Central memory CD8-positive, alpha-beta T cell (primary cell): ENCODE data around the gene PDLIM4.

ENCODE experiments used
- ATAC-seq: fragments of 150-1000 bp; cut with Tn5 transposase; replicated peaks from 2 replicates; pipeline ENCODE4 v1.10.0; 2022; ENCODE audit warnings: mild to moderate bottlenecking, moderate FRiP score, moderate number of reproducible peaks; ENCODE audit not compliant: poor library complexity, severe bottlenecking; ENCODE audit errors: extremely low read depth
- DNase-seq, 2 donors: peaks; one replicate each; pipeline ENCODE4 v3.0.0; 2021; ENCODE audit warnings: low spot score in 2 of 2
- H3K27ac Mint-ChIP-seq: one replicate; pipeline ENCODE4 v1.8.0; 2022; ENCODE audit warnings: low read depth, mild to moderate bottlenecking, moderate library complexity, mixed read lengths
- H3K27me3 Mint-ChIP-seq: one replicate; pipeline ENCODE4 v1.8.0; 2022; ENCODE audit warnings: mixed read lengths
- H3K36me3 Mint-ChIP-seq: one replicate; pipeline ENCODE4 v1.8.0; 2022; ENCODE audit warnings: mild to moderate bottlenecking, moderate library complexity, mixed read lengths; ENCODE audit not compliant: insufficient read depth
- H3K4me1 Mint-ChIP-seq: one replicate; pipeline ENCODE4 v1.8.0; 2022; ENCODE audit warnings: mixed read lengths
- H3K4me3 Mint-ChIP-seq: one replicate; pipeline ENCODE4 v1.8.0; 2022; ENCODE audit warnings: mild to moderate bottlenecking, moderate library complexity, mixed read lengths
- H3K9me3 Mint-ChIP-seq: one replicate; pipeline ENCODE4 v1.8.0; 2022; ENCODE audit warnings: mixed read lengths

PDLIM4 gene

GRCh38 chr5:132245593-132245992, 11.9 kb upstream of the PDLIM4 start:
- ATAC-seq (no peak), DNase-seq (no peak)
- H3K27ac Mint-ChIP-seq, result no peak overlapping the region
- H3K36me3 Mint-ChIP-seq, result no peaks in the 10 kb centered on the region
- H3K27me3 Mint-ChIP-seq, result peaks cover 42% of the 10 kb centered on the region
- H3K9me3 Mint-ChIP-seq, result peaks cover 14% of the 10 kb centered on the region
- H3K4me1 Mint-ChIP-seq, result no peaks in the 10 kb centered on the region
- no peak overlapping the region for H3K4me3 Mint-ChIP-seq

- no peak overlapping the region for H3K4me3 Mint-ChIP-seq
- no peaks in the 10 kb centered on the region for H3K36me3 Mint-ChIP-seq
- no peak for DNase-seq
- no peak overlapping the region for H3K27ac Mint-ChIP-seq
- H3K4me1 Mint-ChIP-seq, result no peaks in the 10 kb centered on the region
- peaks cover 14% of the 10 kb centered on the region for H3K9me3 Mint-ChIP-seq
- peaks cover 42% of the 10 kb centered on the region for H3K27me3 Mint-ChIP-seq
- no peak for ATAC-seq
Measured at GRCh38 chr5:132246806-132247205, 10.7 kb upstream of the PDLIM4 start.

- peaks cover 10% of the 10 kb centered on the region for H3K27me3 Mint-ChIP-seq
- ATAC-seq (no peak), DNase-seq (no peak)
- no peaks in the 10 kb centered on the region for H3K4me1 Mint-ChIP-seq
- H3K36me3 Mint-ChIP-seq, result no peaks in the 10 kb centered on the region
- no peak overlapping the region for H3K4me3 Mint-ChIP-seq
- peaks cover 6% of the 10 kb centered on the region for H3K9me3 Mint-ChIP-seq
- no peak overlapping the region for H3K27ac Mint-ChIP-seq
Measured at GRCh38 chr5:132250547-132250946, 6.9 kb upstream of the PDLIM4 start.

- Mint-ChIP-seq H3K9me3 (no peaks in the 10 kb centered on the region), H3K27me3 (peaks cover 12% of the 10 kb centered on the region), H3K4me3 (no peak overlapping the region), H3K27ac (no peak overlapping the region), H3K36me3 (no peaks in the 10 kb centered on the region), H3K4me1 (no peaks in the 10 kb centered on the region)
- ATAC-seq (no peak), DNase-seq (no peak)
Measured at GRCh38 chr5:132251220-132251725, 6.2 kb upstream of the PDLIM4 start.

- Mint-ChIP-seq H3K9me3 (no peaks in the 10 kb centered on the region), H3K4me3 (no peak overlapping the region), H3K27me3 (peaks cover 22% of the 10 kb centered on the region), H3K4me1 (no peaks in the 10 kb centered on the region), H3K27ac (no peak overlapping the region), H3K36me3 (no peaks in the 10 kb centered on the region)
- no peak for ATAC-seq
- no peak for DNase-seq
Measured at GRCh38 chr5:132253008-132253441, 4.5 kb upstream of the PDLIM4 start.

- Mint-ChIP-seq H3K36me3 (no peaks in the 10 kb centered on the region), H3K9me3 (no peaks in the 10 kb centered on the region), H3K4me1 (no peaks in the 10 kb centered on the region), H3K27ac (no peak overlapping the region), H3K27me3 (peaks cover 29% of the 10 kb centered on the region), H3K4me3 (no peak overlapping the region)
- no peak for DNase-seq
- no peak for ATAC-seq
Measured at GRCh38 chr5:132253452-132254320, 3.8 kb upstream of the PDLIM4 start.

- H3K4me1 Mint-ChIP-seq, result no peaks in the 10 kb centered on the region
- DNase-seq (no peak), ATAC-seq (no peak)
Measured at GRCh38 chr5:132254321-132254977, 3.0 kb upstream of the PDLIM4 start.

GRCh38 chr5:132256086-132256782, 1.3 kb upstream of the PDLIM4 start:
- H3K4me1 Mint-ChIP-seq, result no peaks in the 10 kb centered on the region
- H3K9me3 Mint-ChIP-seq, result no peaks in the 10 kb centered on the region
- H3K36me3 Mint-ChIP-seq, result no peaks in the 10 kb centered on the region
- H3K4me3 Mint-ChIP-seq, result no peak overlapping the region
- ATAC-seq (no peak), DNase-seq (no peak)
- no peak overlapping the region for H3K27ac Mint-ChIP-seq
- peaks cover 30% of the 10 kb centered on the region for H3K27me3 Mint-ChIP-seq

More at GRCh38 chr5:132254321-132254977, 3.0 kb upstream of the PDLIM4 start:
- H3K4me3 Mint-ChIP-seq, result no peak overlapping the region
- H3K9me3 Mint-ChIP-seq, result no peaks in the 10 kb centered on the region
- H3K27me3 Mint-ChIP-seq, result peaks cover 30% of the 10 kb centered on the region
- H3K27ac Mint-ChIP-seq, result no peak overlapping the region
- H3K36me3 Mint-ChIP-seq, result no peaks in the 10 kb centered on the region

- H3K4me1 Mint-ChIP-seq, result no peaks in the 10 kb centered on the region
- ATAC-seq, result no peak
- H3K4me3 Mint-ChIP-seq, result no peak overlapping the region
Measured at GRCh38 chr5:132256783-132257130, 739 bp upstream of the PDLIM4 start.

GRCh38 chr5:132258102-132259068, 889 bp downstream of the PDLIM4 start:
- no peaks in the 10 kb centered on the region for H3K36me3 Mint-ChIP-seq
- peaks cover 30% of the 10 kb centered on the region for H3K27me3 Mint-ChIP-seq
- H3K4me3 Mint-ChIP-seq, result no peak overlapping the region
- H3K27ac Mint-ChIP-seq, result no peak overlapping the region
- no peaks in the 10 kb centered on the region for H3K4me1 Mint-ChIP-seq
- H3K9me3 Mint-ChIP-seq, result no peaks in the 10 kb centered on the region
- no peak for DNase-seq
- no peak for ATAC-seq

More at GRCh38 chr5:132256783-132257130, 739 bp upstream of the PDLIM4 start:
- Mint-ChIP-seq H3K36me3 (no peaks in the 10 kb centered on the region), H3K27ac (no peak overlapping the region), H3K27me3 (peaks cover 30% of the 10 kb centered on the region), H3K9me3 (no peaks in the 10 kb centered on the region)
- DNase-seq, result no peak

GRCh38 chr5:132259069-132259851, 1.8 kb downstream of the PDLIM4 start:
- ATAC-seq (no peak), DNase-seq (no peak)
- Mint-ChIP-seq H3K27ac (no peak overlapping the region), H3K4me3 (no peak overlapping the region), H3K4me1 (no peaks in the 10 kb centered on the region), H3K27me3 (peaks cover 30% of the 10 kb centered on the region), H3K36me3 (no peaks in the 10 kb centered on the region), H3K9me3 (no peaks in the 10 kb centered on the region)
